Smooth muscle cell of the coronary artery (primary cell): ENCODE measurements around the gene KIF23. TPM values are rescaled to one million over a fixed set of nuclear protein-coding genes. Genes with fewer than 3 reads are reported as not detected.

Source experiments
- total RNA-seq: library from RNA; depleted of rRNA; stranded (reverse); fragments of >200 nt; gene quantifications from 2 replicates; pipeline ENCODE4 v1.2.3, GENCODE V29; 2014; ENCODE audit warnings: low replicate concordance

KIF23 gene
- total RNA-seq, result 2.5 and 12.9 TPM in 2 replicates

DNA sequence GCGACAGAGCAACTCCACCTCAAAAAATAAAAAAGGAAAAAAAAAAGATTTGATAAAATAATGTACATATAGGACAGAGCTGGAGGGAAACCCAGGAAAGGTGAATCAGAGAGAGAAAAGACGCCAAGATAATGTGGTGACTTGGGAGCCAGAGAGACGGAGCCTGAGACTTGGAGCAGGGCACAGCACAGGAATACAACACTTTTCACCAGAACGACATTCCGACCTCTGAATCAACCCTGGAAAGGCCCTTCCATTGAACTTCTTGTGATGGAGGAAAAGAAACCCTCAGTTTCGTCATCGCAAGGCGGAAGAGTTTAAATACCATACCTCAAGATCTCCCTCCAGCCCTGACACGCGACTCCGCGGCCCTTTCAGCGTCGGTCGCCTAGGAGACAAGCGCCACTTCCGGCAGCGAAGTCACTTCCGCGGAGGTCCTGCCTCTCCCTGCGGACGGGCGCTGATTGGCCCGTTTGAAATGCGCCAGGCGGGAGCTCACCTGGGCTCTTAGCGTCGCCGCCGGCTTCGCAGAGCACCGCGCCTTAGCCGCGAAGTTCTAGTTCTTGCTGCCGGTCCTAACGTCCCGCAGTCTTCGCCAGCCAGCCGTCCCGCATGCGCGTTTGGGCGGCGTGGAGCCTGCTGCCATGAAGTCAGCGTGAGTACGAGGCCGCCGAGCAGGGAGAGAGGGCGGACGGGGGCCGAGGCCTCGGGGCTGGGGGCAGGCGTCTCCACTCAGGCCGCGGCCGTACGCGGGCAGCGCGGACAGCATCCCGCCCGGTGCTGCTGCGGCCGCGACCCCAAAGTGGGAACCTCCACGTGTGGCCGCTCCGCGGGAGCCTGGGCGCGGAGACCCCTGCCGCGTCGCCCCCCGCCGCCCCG lies at the start of gene KIF23:
Gene KIF23, plus strand, starts transcription at position 528 of the 879 bp plus-strand sequence. Its CDS starts 117 bp downstream, at position 645.

DNA sequence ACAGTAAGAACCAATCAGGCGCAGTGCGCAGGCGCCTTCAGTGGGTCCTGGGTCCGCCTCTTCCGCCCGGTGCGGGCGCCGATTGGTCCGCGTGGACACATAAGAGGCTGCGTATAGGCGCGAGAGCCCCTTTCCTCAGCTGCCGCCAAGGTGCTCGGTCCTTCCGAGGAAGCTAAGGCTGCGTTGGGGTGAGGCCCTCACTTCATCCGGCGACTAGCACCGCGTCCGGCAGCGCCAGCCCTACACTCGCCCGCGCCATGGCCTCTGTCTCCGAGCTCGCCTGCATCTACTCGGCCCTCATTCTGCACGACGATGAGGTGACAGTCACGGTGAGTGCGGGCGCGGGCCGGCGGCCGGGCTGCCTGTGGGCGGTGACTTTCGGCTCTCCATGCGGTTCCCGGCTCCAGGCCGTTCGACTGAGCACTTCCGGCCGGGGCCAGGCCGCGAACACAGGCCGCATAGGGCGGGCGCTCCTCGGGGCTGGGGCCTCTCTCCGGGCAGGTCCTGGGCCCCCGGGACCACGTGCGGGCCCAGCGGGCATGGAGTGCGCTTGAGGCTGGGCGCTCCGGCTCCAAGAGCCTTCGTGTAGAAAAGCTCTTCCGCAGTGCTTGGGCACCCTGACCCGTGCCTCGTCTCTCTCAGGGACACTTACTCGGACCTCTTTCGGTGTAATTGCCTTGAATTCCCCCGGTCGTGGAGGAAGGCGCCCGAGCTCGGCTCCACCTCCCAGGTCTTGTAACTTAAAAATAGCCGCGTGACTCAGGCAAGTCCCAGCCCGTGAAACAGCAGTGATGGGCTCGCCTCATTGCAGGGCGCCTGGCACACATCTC lies 38.8 kb downstream of the KIF23 start, which contains the start of gene RPLP1:
Gene RPLP1, plus strand, starts transcription at position 127 of the 830 bp plus-strand sequence. Its CDS starts 131 bp downstream, at position 258.

Other genes starting within 250 kb of the KIF23 start
- gene PAQR5, start 115.4 kb upstream of the KIF23 start, total RNA-seq, result 0.15 and 0.23 TPM in 2 replicates
- 61.6 and 77.6 TPM in 2 replicates for gene RPLP1, start 38.5 kb downstream of the KIF23 start, total RNA-seq